Small intestine (tissue), 7 donors: Measurements from ENCODE around the gene TRHDE. TPM values are rescaled to one million over a fixed set of nuclear protein-coding genes. Genes with fewer than 3 reads are reported as not detected.

Experiments
- DNase-seq, 2 donors: peaks; one replicate each; pipeline versions ENCODE4 v3.0.0 to v3.0.0-alpha.2; 2013
- FAIRE-seq: peaks from 2 replicates; lab custom pipeline; 2012; peaks lifted over from hg19 to GRCh38; lab: Jason Lieb, UNC
- H3K27ac ChIP-seq, 3 donors: one replicate each; pipeline ENCODE4 v1.5.1; 2013; ENCODE audit warnings: low read length in 2 of 3, mild to moderate bottlenecking in 2 of 3, control low read depth in 1 of 3, inconsistent platforms in 1 of 3, low read depth in 1 of 3, moderate library complexity in 1 of 3
- H3K27me3 ChIP-seq, 3 donors: one replicate each; pipeline ENCODE4 v1.6.1; 2013; ENCODE audit warnings: low read length in 3 of 3, inconsistent platforms in 1 of 3; ENCODE audit not compliant: control insufficient read depth in 3 of 3, insufficient read depth in 3 of 3
- H3K36me3 ChIP-seq, 3 donors: one replicate each; pipeline ENCODE4 v1.6.1; 2013; ENCODE audit warnings: low read length in 3 of 3, inconsistent platforms in 1 of 3, low read depth in 1 of 3, mild to moderate bottlenecking in 1 of 3, moderate library complexity in 1 of 3; ENCODE audit not compliant: control insufficient read depth in 3 of 3, insufficient read depth in 2 of 3
- H3K4me1 ChIP-seq, 3 donors: one replicate each; pipeline ENCODE4 v1.6.1; 2013; ENCODE audit warnings: low read length in 2 of 3, inconsistent platforms in 1 of 3, low read depth in 1 of 3, mild to moderate bottlenecking in 1 of 3, moderate library complexity in 1 of 3; ENCODE audit not compliant: control insufficient read depth in 3 of 3, insufficient read depth in 2 of 3
- H3K4me3 ChIP-seq, 3 donors: one replicate each; pipeline ENCODE4 v1.5.1; 2013; ENCODE audit warnings: low read length in 3 of 3, control low read depth in 1 of 3, inconsistent platforms in 1 of 3, low read depth in 1 of 3, mild to moderate bottlenecking in 1 of 3, moderate library complexity in 1 of 3
- H3K9me3 ChIP-seq, 2 donors: one replicate each; pipeline ENCODE4 v1.6.1; 2013; ENCODE audit warnings: low read depth in 1 of 2, low read length in 1 of 2; ENCODE audit not compliant: control insufficient read depth in 2 of 2, insufficient read depth in 1 of 2
- WGBS, 3 donors: extraction: QIAGEN DNeasy Blood & Tissue Kit; methylation state at CpG; one replicate each; pipeline ENCODE4 v1.1.7; 2013; 5-methylcytosine and 5-hydroxymethylcytosine counted together
- polyA plus RNA-seq, 4 donors: library from polyadenylated mRNA; stranded (reverse) in 3 of 4; unstranded in 1 of 4; fragments of 200-250 nt in 3 of 4; fragments of 120-200 nt in 1 of 4; gene quantifications; one replicate each; pipeline versions ENCODE4 v1.2.1 to v1.2.3, GENCODE V29; 2013
- donor health status: healthy with polysubstance abuse.
- donor health status: control.
- donor health status: control.
- donor health status: Bipolar disorder and iron deficiency.
- donor health status: healthy.

TRHDE gene
- polyA plus RNA-seq, 4 donors: 0.98 to 14.6 (median 1.8) TPM

DNA sequence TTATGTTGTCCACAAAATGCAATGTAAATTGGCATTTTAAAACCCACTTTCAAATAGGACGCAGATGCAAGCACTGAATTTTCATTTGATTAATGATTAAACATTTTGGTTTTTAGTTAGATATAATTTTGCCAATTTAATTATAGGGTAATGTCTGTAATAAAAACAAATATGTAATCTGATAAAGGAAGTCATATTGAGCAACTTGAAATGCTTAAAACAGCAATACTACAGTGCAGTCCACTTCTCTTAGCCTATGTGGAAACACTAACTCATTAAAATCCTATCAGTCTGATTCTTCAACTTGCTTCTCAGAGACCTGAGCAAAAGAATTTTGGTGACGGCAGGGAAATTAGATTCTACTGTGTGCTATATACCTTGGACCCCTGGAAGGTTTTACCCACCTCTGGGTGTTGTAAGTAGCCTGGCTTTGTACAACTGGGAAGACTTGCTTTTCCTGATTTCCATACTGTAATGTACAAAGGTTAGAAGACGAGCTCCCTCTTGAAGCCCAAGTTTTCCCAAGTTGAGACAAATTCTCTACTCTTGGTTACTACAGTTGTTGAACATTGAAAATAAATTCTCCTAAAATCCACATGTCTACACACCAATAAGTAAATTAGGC, 4.1 kb downstream of the TRHDE start:
- H3K9me3 ChIP-seq: no peaks in the 10 kb centered on the region
- H3K4me3 ChIP-seq: peak overlapping the region in 1 of 3 donors; percentile 2
- H3K27me3 ChIP-seq: peaks cover 0 to 18% (median 10%) of the 10 kb centered on the region in 3 donors
- H3K4me1 ChIP-seq: peaks cover 0 to 17% (median 0%) of the 10 kb centered on the region in 3 donors
- DNase-seq: peak in 1 of 2 donors; percentile 78
- peak overlapping the region in 1 of 3 donors; percentile 78 for H3K27ac ChIP-seq
- 25 to 58% (median 33%) methylated on average over 3 of the region's 3 CpGs for WGBS, 3 donors
- H3K36me3 ChIP-seq: peaks cover 0 to 4% (median 0%) of the 10 kb centered on the region in 3 donors
- no peak for FAIRE-seq

DNA sequence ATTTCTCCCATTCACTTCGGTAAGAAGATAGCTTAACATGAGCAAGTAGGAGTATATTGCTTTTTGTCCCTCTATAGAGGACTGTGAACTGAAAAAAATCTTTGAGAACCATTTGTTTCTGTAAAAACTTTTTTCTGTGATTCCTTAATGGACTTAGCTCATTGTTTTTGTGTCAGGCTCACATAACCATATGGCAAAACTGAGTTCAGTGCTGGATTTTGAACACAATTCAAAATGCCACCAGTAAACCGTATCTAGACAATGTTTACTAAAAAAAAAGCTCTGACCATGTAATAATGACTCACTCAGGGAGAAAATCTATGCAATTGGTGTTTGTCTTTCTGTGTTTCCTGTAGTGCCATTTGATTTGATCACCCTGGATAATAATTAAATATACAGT, 5.2 kb downstream of the TRHDE start:
- DNase-seq (peak in 1 of 2 donors; percentile 53), FAIRE-seq (no peak)
- WGBS, 3 donors: 22 to 41% (median 30%) methylated on average over 2 of the region's 2 CpGs
- H3K4me3 ChIP-seq: no peak overlapping the region
- peaks cover 0 to 13% (median 3%) of the 10 kb centered on the region in 3 donors for H3K27me3 ChIP-seq
- peak overlapping the region in 1 of 3 donors; percentile 78 for H3K27ac ChIP-seq
- no peaks in the 10 kb centered on the region for H3K36me3 ChIP-seq
- H3K9me3 ChIP-seq: no peaks in the 10 kb centered on the region
- H3K4me1 ChIP-seq: peaks cover 0 to 17% (median 0%) of the 10 kb centered on the region in 3 donors

DNA sequence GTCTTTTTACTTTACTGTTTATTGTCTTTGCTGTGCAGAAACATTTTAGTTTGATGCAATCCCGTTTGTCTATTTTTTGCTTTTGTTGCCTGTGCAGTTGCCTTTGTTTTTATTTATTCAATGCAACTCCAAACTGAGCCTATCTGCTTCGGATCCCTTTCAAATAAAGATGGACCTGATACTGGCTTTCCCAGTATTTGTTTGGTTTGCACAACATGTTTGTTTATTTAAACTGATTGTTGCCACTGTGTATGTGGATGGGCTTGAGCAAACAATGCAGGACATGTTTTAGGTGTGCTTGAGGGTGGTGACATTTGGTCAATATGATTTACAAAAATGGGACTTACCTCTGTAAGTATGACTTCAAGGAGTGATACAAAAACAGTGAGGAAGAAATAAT, 6.7 kb downstream of the TRHDE start:
- 27 to 60% (median 41%) methylated on average over 2 of the region's 2 CpGs for WGBS, 3 donors

DNA sequence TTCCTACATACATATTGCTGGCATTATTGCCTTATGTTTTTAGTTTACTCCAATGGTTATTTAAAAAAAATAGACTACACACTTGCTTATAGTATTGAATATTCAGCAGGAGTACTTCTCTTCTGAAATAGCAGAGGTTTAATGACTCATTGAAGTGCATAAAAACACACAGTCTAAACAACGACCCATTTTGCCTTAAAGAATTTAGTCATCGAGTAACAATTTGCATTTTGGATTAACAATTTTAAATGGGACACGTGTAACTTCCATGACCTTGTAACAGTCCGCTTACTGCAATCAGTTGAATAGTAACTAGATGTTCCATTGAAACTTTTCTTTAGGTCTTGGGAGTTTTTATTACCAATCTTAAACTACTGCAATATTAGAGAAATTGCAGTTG, 9.0 kb downstream of the TRHDE start:
- no peaks in the 10 kb centered on the region for H3K36me3 ChIP-seq
- H3K4me1 ChIP-seq: peaks cover 0 to 12% (median 0%) of the 10 kb centered on the region in 3 donors
- DNase-seq (peak in 1 of 2 donors; percentile 8), FAIRE-seq (no peak)
- no peak overlapping the region for H3K4me3 ChIP-seq
- H3K27ac ChIP-seq: no peak overlapping the region
- 45 to 62% (median 59%) methylated on average over 4 of the region's 4 CpGs for WGBS, 3 donors
- no peaks in the 10 kb centered on the region for H3K9me3 ChIP-seq
- no peaks in the 10 kb centered on the region for H3K27me3 ChIP-seq

More for the DNA sequence above, 6.7 kb downstream of the TRHDE start:
- FAIRE-seq: no peak
- Histone ChIP-seq H3K4me1 (peaks cover 0 to 17% (median 0%) of the 10 kb centered on the region in 3 donors), H3K9me3 (no peaks in the 10 kb centered on the region), H3K27me3 (peaks cover 0 to 3% (median 0%) of the 10 kb centered on the region in 3 donors), H3K36me3 (no peaks in the 10 kb centered on the region), H3K4me3 (no peak overlapping the region), H3K27ac (no peak overlapping the region)
- DNase-seq: no peak

DNA sequence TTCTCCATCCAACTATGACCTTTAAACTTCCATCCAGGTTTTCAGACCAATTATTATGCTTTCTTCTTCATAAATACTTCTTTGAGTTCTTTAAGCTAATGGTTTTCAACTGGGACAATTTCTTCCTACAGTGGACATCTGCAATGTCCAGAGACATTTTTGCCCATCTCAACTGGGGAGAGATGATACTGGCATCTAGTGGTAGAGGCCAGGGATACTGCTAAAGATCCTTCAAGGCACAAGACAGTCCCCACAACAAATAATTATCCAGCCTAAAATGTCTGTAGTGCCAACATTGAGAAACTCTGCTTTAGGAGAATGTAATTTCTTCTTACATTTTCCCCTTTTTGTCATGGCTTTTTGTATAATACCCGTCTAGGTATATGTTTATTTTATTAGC, 10.6 kb downstream of the TRHDE start:
- peak in 1 of 2 donors; percentile 26 for DNase-seq
- WGBS, 3 donors: 61 to 68% (median 66%) methylated on average over 1 of the region's 1 CpG
- Histone ChIP-seq H3K9me3 (no peaks in the 10 kb centered on the region), H3K27ac (no peak overlapping the region), H3K27me3 (no peaks in the 10 kb centered on the region), H3K4me3 (no peak overlapping the region), H3K36me3 (no peaks in the 10 kb centered on the region), H3K4me1 (peaks cover 0 to 7% (median 0%) of the 10 kb centered on the region in 3 donors)
- no peak for FAIRE-seq

DNA sequence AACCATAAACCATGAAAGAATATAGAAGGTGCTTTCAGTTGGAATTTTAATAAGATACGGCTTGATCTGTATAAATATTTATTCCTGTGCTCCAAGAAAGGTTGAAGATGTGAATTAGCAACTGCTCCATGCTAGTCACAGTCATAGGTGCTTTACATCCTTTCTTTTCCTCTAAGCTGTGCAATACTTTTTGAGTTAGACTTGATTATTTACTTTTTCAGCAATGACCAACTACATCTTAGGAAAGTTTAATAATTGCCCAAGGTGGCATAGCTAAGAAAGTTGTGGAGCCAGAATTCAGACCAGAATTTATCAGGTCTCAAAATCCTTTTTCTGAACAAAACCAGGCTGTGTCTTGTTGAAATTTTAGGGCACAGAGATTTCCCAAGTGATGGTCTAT, 13.7 kb downstream of the TRHDE start:
- H3K36me3 ChIP-seq: no peaks in the 10 kb centered on the region
- DNase-seq: no peak
- H3K4me1 ChIP-seq: no peaks in the 10 kb centered on the region
- H3K4me3 ChIP-seq: no peak overlapping the region
- FAIRE-seq: no peak
- no peaks in the 10 kb centered on the region for H3K9me3 ChIP-seq
- WGBS, 3 donors: 84 to 92% (median 91%) methylated on average over 1 of the region's 1 CpG
- no peak overlapping the region for H3K27ac ChIP-seq
- no peaks in the 10 kb centered on the region for H3K27me3 ChIP-seq

DNA sequence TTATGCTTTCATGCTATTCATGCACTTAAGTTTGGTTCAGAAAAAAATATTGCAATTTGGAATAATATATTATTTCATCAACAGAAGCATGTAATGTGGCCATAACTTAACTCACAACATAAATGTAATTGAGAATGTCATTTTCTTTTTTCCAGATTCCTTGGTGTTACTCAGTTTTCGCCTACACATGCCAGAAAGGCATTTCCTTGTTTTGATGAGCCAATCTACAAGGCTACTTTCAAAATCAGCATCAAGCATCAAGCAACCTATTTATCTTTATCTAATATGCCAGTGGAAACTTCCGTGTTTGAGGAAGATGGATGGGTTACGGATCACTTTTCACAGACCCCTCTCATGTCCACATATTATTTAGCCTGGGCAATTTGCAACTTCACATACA, 14.4 kb downstream of the TRHDE start:
- WGBS, 3 donors: 77 to 79% (median 77%) methylated on average over 3 of the region's 3 CpGs
- Histone ChIP-seq H3K36me3 (no peaks in the 10 kb centered on the region), H3K27ac (no peak overlapping the region), H3K27me3 (no peaks in the 10 kb centered on the region), H3K4me3 (no peak overlapping the region), H3K4me1 (no peaks in the 10 kb centered on the region), H3K9me3 (no peaks in the 10 kb centered on the region)
- FAIRE-seq (no peak), DNase-seq (no peak)

DNA sequence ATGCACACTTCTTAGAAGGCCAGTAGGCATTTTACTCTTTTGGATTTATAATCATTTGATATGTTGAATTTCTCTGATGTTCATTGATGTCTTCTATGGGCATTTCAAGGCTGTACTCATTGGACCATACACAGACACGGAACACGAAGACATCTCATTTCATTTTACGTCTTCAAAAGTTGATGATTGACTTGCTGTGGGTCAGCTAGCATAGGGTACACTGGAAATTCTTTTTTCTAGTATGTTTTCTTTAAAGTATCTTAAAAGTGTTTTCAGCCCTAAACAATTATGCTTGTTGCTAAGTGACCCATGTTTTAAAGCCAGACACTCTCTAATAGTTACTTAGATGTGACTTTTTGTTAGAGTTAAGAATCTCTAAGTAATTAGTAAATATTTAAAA, 16.3 kb downstream of the TRHDE start:
- DNase-seq (no peak), FAIRE-seq (no peak)
- Histone ChIP-seq H3K9me3 (no peaks in the 10 kb centered on the region), H3K4me1 (no peaks in the 10 kb centered on the region), H3K4me3 (no peak overlapping the region), H3K27ac (no peak overlapping the region), H3K36me3 (no peaks in the 10 kb centered on the region), H3K27me3 (no peaks in the 10 kb centered on the region)
- WGBS, 3 donors: 78 to 85% (median 80%) methylated on average over 3 of the region's 3 CpGs

DNA sequence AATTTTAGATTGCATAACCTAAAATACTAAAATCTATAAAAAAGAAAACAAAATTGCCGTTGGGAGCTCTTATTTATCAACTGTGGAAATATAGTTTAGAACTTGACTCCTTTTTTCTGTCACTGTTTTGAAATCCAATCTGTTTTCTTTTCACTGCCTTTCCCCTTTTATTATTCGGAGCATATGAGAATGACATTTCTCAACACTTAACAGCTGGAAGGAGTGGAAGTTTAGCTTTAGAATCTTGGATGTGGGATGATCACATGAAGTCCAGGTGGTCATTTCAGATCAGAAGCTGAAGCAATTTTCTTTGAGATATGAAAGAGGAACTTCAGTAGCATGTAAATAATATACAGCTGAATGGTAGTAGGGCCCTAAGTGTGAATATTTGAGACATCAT, 16.7 kb downstream of the TRHDE start:
- no peaks in the 10 kb centered on the region for H3K27me3 ChIP-seq
- no peak for DNase-seq
- H3K4me3 ChIP-seq: no peak overlapping the region
- H3K27ac ChIP-seq: no peak overlapping the region
- no peaks in the 10 kb centered on the region for H3K9me3 ChIP-seq
- no peak for FAIRE-seq
- WGBS, 3 donors: 62 to 78% (median 75%) methylated on average over 2 of the region's 2 CpGs
- no peaks in the 10 kb centered on the region for H3K36me3 ChIP-seq
- H3K4me1 ChIP-seq: no peaks in the 10 kb centered on the region
